Renal cortex interstitium (tissue), 11 donors: ENCODE data around the gene BMPR1B. TPM values are rescaled to one million over a fixed set of nuclear protein-coding genes. Genes with fewer than 3 reads are reported as not detected.

Experiments used
- DNase-seq, 11 donors: peaks; one replicate each; pipeline ENCODE4 v3.0.0-alpha.2; 2013; ENCODE audit warnings: low read depth in 9 of 11, low spot score in 4 of 11; ENCODE audit errors: extremely low read depth in 1 of 11
- polyA plus RNA-seq, 3 donors: library from polyadenylated mRNA; unstranded; fragments of 120-200 nt; gene quantifications; one replicate each; pipeline ENCODE4 v1.2.1, GENCODE V29; 2013; ENCODE audit not compliant: insufficient read length in 3 of 3

The BMPR1B gene
- polyA plus RNA-seq, 3 donors: 17.1 to 25.6 (median 17.8) TPM

DNA sequence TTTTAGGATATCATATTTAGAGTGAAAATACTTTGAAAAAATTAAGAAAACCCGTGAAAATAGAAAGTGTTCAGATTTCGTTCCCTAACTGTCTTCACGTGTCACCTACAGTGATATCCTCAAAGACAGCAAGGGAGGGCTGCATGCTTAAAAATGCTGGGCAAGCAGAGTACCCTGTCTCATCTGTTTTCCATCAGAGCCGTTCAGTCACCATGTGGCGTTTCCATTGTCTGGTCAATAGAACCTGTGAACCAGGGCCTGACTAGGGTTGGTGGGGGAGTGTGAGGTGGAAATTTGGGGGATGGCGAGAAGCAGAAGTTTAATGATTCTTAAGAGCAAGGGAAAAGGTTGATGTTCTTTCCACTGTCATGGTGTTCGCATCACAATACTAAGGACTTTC is 173.9 kb downstream of the BMPR1B start:
- no peak for DNase-seq

- DNase-seq: no peak
These were observed 174.6 kb downstream of the BMPR1B start for GRCh38 chr4:94932366-94932765.

GRCh38 chr4:94933799-94934198 is 176.0 kb downstream of the BMPR1B start:
- no peak for DNase-seq

DNA sequence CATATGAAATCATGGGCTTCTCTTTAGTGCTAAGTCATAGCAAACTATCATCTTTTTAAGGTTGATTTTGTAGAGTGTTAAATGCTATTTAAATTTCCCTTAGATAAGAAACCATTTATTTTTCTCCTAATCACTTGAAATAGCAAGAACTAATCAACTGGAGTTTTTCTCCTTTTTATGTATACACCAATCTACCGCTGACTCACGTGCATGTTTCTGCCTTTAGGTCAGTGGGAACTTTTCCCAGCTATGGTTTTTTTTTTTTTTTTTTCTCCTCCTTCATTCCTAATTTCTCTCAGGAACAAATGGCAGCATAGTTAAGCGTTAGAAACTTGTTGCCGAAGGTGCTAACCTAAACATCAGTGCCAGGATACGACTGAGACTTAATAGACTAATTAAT is 176.4 kb downstream of the BMPR1B start:
- no peak for DNase-seq

GRCh38 chr4:94934864-94935263 is 177.1 kb downstream of the BMPR1B start:
- DNase-seq: no peak

GRCh38 chr4:94936854-94937253 is 179.1 kb downstream of the BMPR1B start:
- DNase-seq: no peak

GRCh38 chr4:94939791-94940519 is 182.2 kb downstream of the BMPR1B start:
- no peak for DNase-seq

GRCh38 chr4:94940520-94940908 is 182.8 kb downstream of the BMPR1B start:
- DNase-seq: no peak

DNA sequence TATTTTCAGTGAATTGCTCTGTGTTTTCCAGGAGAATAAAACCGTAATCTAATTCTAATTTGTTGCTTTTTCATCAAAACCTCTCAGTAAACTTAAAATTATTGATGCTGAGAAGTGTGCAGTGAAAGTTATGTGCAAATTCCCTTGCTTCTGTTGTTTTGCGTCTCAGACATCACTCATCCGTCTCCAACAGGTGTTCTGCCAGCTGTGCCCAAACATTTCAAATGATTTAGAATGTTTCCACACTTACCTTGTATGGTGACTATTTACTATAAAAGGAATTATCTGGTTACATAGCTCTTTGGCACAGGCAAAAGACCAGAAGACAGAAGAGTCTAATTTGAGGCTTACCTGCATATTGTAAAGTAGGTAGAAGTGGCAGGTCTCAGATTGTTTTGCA is 184.0 kb downstream of the BMPR1B start:
- DNase-seq: no peak

- no peak for DNase-seq
These were observed 187.0 kb downstream of the BMPR1B start for GRCh38 chr4:94944726-94945125.

GRCh38 chr4:94947681-94948108 is 189.9 kb downstream of the BMPR1B start:
- no peak for DNase-seq

DNA sequence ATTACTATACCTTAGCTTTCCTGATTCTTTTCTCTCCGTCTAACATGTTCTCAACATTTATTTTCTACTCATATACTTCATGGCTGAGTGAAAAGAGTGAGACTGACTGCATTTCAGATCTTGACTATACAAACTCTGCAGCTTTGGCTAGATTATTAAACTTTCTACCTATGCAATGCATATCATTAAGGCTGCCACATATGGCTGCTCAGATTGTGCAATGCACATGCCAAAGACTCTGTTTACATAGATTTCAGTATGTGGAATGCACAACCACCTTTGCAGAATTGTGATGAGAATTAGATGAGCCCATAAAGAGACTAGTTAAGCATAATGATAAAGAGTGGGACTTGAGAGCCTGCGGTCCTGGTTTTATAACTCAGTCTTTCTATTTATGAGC is 196.5 kb downstream of the BMPR1B start:
- no peak for DNase-seq

GRCh38 chr4:94957030-94957429 is 199.3 kb downstream of the BMPR1B start:
- DNase-seq: peak in 8 of 11 donors; percentile 10 to 49 (median 29)

GRCh38 chr4:94959307-94959706 is 201.6 kb downstream of the BMPR1B start:
- DNase-seq: no peak

- no peak for DNase-seq
These were observed 203.0 kb downstream of the BMPR1B start for GRCh38 chr4:94960708-94961107.

DNA sequence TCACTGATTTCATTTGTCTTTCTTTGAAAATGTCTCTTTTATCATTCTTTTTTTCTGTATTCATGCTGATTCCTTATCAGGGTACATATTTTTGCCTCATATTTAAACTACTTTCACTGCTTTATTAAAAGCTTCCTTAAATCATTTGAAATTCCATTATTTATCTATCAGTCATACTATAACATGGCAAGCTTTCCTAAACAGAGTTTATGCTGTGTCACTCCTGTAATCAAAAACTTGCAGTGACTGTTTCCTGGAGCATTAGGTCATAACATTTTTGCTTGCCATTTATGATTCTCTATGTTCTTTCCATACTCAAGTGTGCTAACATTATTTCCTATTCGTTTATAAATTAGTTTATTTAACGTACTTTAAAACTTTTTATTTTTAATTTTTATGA is 203.7 kb downstream of the BMPR1B start:
- DNase-seq: no peak

GRCh38 chr4:94962484-94962883 is 204.7 kb downstream of the BMPR1B start:
- no peak for DNase-seq

DNA sequence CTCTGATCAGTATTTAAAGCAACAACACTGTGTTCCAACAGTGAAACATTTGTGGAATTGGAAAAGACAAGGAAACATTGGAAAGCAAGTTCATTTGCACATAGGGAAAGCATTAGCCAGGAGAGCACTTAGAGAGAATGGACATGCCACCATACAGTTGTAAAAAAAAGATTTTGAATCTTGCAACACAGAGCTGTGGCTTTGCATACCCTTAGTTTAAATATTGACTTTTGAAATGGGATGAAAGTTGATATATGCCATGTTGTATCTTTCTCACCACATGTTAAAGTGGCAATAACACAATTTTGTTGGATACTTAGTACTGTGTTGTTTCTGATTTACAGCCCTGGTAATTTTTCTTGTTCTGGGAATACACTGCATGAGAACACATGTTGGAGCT is 208.1 kb downstream of the BMPR1B start:
- no peak for DNase-seq

GRCh38 chr4:94968493-94968892 is 210.7 kb downstream of the BMPR1B start:
- no peak for DNase-seq

- DNase-seq: no peak
These were observed 212.9 kb downstream of the BMPR1B start for GRCh38 chr4:94970650-94971049.

DNA sequence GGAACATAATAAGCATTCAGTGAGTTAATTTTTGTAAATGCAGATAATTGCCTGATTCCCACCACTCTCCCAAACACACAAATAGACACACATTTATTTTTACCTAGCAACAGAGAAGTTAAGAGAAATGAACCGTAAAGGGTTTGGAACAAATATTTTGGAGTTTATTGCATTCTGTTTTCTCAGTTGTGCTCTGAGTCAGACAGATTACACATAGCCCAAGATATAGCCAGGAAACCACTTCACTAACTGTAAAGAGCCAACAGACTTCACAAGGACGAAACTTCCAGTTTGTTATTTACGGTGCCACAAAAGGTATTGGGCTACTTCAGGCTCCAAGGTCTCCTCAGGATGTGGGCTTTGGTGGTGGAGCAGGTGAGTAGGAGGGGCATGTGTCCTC is 217.0 kb downstream of the BMPR1B start:
- DNase-seq: no peak
